Smooth muscle cell (in vitro differentiated cells): ENCODE measurements around the gene MRM2. TPM values are rescaled to one million over a fixed set of nuclear protein-coding genes. Genes with fewer than 3 reads are reported as not detected.

Experiments
- DNase-seq: peaks from one replicate; lab custom pipeline; 2025; ENCODE audit not compliant: unreplicated experiment; lab: John Stamatoyannopoulos, UW
- H2AFZ ChIP-seq: fragments of 200-600 bp; sonication (generic); 2 replicates; pipeline ENCODE4 v1.6.0; 2016; ENCODE audit warnings: antibody characterized with exemption, low read depth, mild to moderate bottlenecking
- H3F3A ChIP-seq: fragments of 200-600 bp; sonication (generic); 2 replicates; pipeline ENCODE4 v1.6.0; 2017; ENCODE audit warnings: antibody characterized with exemption, low read depth
- H3K27ac ChIP-seq: fragments of 200-600 bp; sonication (generic); 2 replicates; pipeline ENCODE4 v1.5.1; 2016; ENCODE audit warnings: low read depth, mild to moderate bottlenecking
- H3K27me3 ChIP-seq: fragments of 200-600 bp; sonication (generic); 2 replicates; pipeline ENCODE4 v1.6.1; 2016; ENCODE audit warnings: low read depth, mild to moderate bottlenecking
- H3K36me3 ChIP-seq: fragments of 200-600 bp; sonication (generic); 2 replicates; pipeline ENCODE4 v1.5.1; 2016; ENCODE audit warnings: low read depth
- H3K4me1 ChIP-seq: fragments of 200-600 bp; sonication (generic); 2 replicates; pipeline ENCODE4 v1.5.1; 2016; ENCODE audit warnings: low read depth
- H3K4me2 ChIP-seq: fragments of 200-600 bp; sonication (generic); 2 replicates; pipeline ENCODE4 v1.6.0; 2016; ENCODE audit warnings: mild to moderate bottlenecking
- H3K4me3 ChIP-seq: fragments of 200-600 bp; sonication (generic); 2 replicates; pipeline ENCODE4 v1.5.1; 2016; ENCODE audit warnings: mild to moderate bottlenecking
- H3K79me2 ChIP-seq: fragments of 200-600 bp; sonication (generic); 2 replicates; pipeline ENCODE4 v1.6.0; 2016; ENCODE audit warnings: low read depth, mild to moderate bottlenecking
- H3K9ac ChIP-seq: fragments of 200-600 bp; sonication (generic); 2 replicates; pipeline ENCODE4 v1.6.0; 2016; ENCODE audit warnings: low read depth
- H3K9me3 ChIP-seq: fragments of 200-600 bp; sonication (generic); replicated peaks from 2 replicates; pipeline ENCODE4 v1.5.1; 2016; ENCODE audit warnings: low read depth
- H4K20me1 ChIP-seq: fragments of 200-600 bp; sonication (generic); 2 replicates; pipeline ENCODE4 v1.6.0; 2016; ENCODE audit warnings: low read depth
- WGBS: methylation state at CpG from one replicate; pipeline ENCODE4 v1.1.7; 2016; ENCODE audit warnings: low lambda C conversion rate; 5-methylcytosine and 5-hydroxymethylcytosine counted together
- polyA plus RNA-seq: library from polyadenylated mRNA; unstranded; fragments of >200 nt; fragmentation: Nextera tagmentation; extraction: Ambion mirVana; gene quantifications from 2 replicates; pipeline ENCODE4 v1.2.1, GENCODE V29; 2016
- total RNA-seq: library from RNA; depleted of rRNA; stranded (reverse); fragments of >200 nt; gene quantifications from 2 replicates; pipeline ENCODE4 v1.2.3, GENCODE V29; 2014
- TF ChIP-seq, protein P1 (sequence below): fragments of 200-600 bp; sonication (generic); IDR thresholded peaks from 2 replicates; pipeline ENCODE4 v1.5.1; 2017; ENCODE audit warnings: borderline replicate concordance, mild to moderate bottlenecking, antibody characterized with exemption; ENCODE audit not compliant: insufficient read depth, poor library complexity, severe bottlenecking

MRM2 gene
- total and polyA plus RNA-seq, 2 experiments from 2014 or later: 17.1 to 30.8 TPM

DNA sequence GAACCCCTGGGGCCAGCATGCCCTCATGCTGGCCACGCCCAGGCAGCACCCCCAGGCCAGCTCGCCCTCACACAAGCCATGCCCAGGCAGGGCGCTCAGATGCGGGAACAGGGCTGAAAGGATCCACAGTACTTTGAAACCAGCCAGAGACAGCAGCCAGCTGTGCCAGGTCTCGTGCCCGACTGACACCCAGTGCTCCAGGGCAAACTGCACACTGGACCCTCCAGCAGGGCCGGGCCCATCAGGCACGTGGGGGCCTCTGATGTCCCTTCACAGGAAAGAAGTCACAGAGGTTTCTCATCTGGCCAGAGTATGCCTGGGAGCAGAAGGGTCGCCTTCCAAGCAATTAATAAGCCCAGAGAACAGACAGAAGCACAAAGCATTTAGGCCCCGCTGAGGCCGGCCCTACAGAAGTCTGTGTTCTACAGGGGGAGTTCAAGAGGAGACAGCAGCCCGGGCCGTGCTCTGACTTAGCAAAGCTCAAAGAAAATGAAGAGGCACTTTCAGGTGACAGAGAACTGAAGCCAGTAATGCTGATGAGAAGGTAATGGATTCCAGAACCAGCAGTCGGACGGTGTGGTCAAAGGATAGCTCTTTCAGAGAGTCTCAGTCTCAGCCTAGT is 30.6 kb downstream of the MRM2 start:
- H2AFZ ChIP-seq: no peak overlapping the region
- no peak overlapping the region for H3K4me2 ChIP-seq
- H3K36me3 ChIP-seq: peaks cover 3% of the 10 kb centered on the region
- TF ChIP-seq, protein P1, sequence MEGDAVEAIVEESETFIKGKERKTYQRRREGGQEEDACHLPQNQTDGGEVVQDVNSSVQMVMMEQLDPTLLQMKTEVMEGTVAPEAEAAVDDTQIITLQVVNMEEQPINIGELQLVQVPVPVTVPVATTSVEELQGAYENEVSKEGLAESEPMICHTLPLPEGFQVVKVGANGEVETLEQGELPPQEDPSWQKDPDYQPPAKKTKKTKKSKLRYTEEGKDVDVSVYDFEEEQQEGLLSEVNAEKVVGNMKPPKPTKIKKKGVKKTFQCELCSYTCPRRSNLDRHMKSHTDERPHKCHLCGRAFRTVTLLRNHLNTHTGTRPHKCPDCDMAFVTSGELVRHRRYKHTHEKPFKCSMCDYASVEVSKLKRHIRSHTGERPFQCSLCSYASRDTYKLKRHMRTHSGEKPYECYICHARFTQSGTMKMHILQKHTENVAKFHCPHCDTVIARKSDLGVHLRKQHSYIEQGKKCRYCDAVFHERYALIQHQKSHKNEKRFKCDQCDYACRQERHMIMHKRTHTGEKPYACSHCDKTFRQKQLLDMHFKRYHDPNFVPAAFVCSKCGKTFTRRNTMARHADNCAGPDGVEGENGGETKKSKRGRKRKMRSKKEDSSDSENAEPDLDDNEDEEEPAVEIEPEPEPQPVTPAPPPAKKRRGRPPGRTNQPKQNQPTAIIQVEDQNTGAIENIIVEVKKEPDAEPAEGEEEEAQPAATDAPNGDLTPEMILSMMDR: no peak
- H4K20me1 ChIP-seq: peaks cover 16% of the 10 kb centered on the region
- no peaks in the 10 kb centered on the region for H3K9me3 ChIP-seq
- no peak overlapping the region for H3K4me3 ChIP-seq
- no peaks in the 10 kb centered on the region for H3F3A ChIP-seq
- WGBS: 96% methylated on average over 15 of the region's 15 CpGs
- DNase-seq: no peak
- no peaks in the 10 kb centered on the region for H3K4me1 ChIP-seq
- H3K27me3 ChIP-seq: no peaks in the 10 kb centered on the region
- H3K79me2 ChIP-seq: no peaks in the 10 kb centered on the region
- no peak overlapping the region for H3K27ac ChIP-seq
- H3K9ac ChIP-seq: no peak overlapping the region

DNA sequence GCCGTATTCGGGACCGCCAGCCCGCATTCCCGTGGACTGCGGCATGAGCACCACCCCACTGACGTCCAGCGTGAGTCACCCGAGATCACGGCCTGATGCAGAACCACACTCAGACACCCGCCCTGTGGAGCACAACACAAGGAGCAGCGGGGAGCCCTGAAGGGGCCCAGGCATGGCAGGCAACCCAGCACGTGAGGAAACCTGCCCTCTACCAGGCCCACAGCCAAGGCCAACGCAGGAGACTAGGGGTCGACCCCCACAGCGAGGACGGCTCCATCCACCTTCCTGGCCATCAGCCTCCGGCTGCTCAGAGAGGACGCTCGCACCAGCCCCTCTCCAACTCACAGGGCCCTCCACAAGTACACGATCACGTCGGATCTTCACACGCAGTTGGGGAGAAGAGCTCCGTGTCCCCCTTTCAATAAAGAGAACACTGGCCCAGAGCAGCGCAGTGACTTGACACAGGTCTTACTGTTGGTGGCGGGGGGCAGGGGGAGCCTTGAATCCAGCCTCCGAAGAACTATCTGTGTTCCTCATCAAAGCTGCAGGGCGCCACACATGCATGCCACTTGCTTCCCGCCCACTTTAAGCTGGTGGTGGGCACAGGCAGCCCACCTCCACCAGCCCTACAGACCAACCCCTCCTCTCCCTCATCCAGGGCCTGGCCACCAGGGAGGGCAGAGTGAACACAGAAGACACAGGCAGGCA is 31.3 kb downstream of the MRM2 start:
- H3K27me3 ChIP-seq: no peaks in the 10 kb centered on the region
- 96% methylated on average over 30 of the region's 30 CpGs for WGBS
- no peak overlapping the region for H3K4me3 ChIP-seq
- peaks cover 3% of the 10 kb centered on the region for H3K36me3 ChIP-seq
- no peaks in the 10 kb centered on the region for H3K79me2 ChIP-seq
- no peak overlapping the region for H2AFZ ChIP-seq
- H3K9ac ChIP-seq: no peak overlapping the region
- no peak overlapping the region for H3K4me2 ChIP-seq
- TF ChIP-seq, protein P1: no peak
- H4K20me1 ChIP-seq: peaks cover 16% of the 10 kb centered on the region
- no peaks in the 10 kb centered on the region for H3K9me3 ChIP-seq
- H3K4me1 ChIP-seq: no peaks in the 10 kb centered on the region
- no peak overlapping the region for H3K27ac ChIP-seq
- H3F3A ChIP-seq: no peaks in the 10 kb centered on the region
- no peak for DNase-seq

DNA sequence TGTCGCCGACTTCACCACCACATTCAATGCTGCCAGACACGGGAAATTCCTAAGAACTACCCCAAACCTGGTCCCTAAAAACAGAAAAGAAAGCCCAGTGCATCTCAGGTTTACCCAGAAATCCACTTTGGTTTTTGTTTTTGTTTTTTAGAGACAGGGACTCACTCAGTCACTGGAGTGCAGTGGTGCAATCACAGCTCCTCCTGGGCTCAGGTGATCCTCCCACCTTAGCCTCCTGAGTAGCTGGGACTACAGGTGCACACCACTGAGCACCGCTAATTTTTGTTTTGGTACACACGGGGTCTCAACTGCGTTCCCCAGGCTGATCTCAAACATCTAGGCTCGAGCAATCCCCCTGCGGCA is 32.1 kb downstream of the MRM2 start:
- no peaks in the 10 kb centered on the region for H3K4me1 ChIP-seq
- no peak overlapping the region for H3K9ac ChIP-seq
- H3K9me3 ChIP-seq: no peaks in the 10 kb centered on the region
- no peak overlapping the region for H2AFZ ChIP-seq
- no peaks in the 10 kb centered on the region for H3F3A ChIP-seq
- H3K36me3 ChIP-seq: no peaks in the 10 kb centered on the region
- no peak overlapping the region for H3K27ac ChIP-seq
- no peak for DNase-seq
- no peak overlapping the region for H3K4me2 ChIP-seq
- TF ChIP-seq, protein P1: no peak
- H3K79me2 ChIP-seq: no peaks in the 10 kb centered on the region
- H4K20me1 ChIP-seq: peaks cover 16% of the 10 kb centered on the region
- 98% methylated on average over 8 of the region's 8 CpGs for WGBS
- no peaks in the 10 kb centered on the region for H3K27me3 ChIP-seq
- H3K4me3 ChIP-seq: no peak overlapping the region
